ENCODE measurements around the gene GDPD5.

The GDPD5 gene

GRCh38 chr11:75510004-75510722 is 15.6 kb downstream of the GDPD5 start:
- no peak for DNase-seq (ENCODE audit: low read depth)

GRCh38 chr11:75509020-75509720 is 16.6 kb downstream of the GDPD5 start:
- DNase-seq (ENCODE audit: low read depth): no peak

GRCh38 chr11:75508051-75508561 is 17.6 kb downstream of the GDPD5 start:
- DNase-seq (ENCODE audit: low read depth): no peak

- no peak for DNase-seq (ENCODE audit: low read depth)
Observed at GRCh38 chr11:75507571-75507970, 18.2 kb downstream of the GDPD5 start.

- DNase-seq (ENCODE audit: low read depth): no peak
Observed at GRCh38 chr11:75506827-75507226, 18.9 kb downstream of the GDPD5 start.

GRCh38 chr11:75505916-75506692 is 19.6 kb downstream of the GDPD5 start:
- no peak for DNase-seq (ENCODE audit: low read depth)

GRCh38 chr11:75504501-75504900 is 21.2 kb downstream of the GDPD5 start:
- no peak for DNase-seq (ENCODE audit: low read depth)

- DNase-seq (ENCODE audit: low read depth): no peak
Observed at GRCh38 chr11:75503531-75504099, 22.1 kb downstream of the GDPD5 start.

- no peak for DNase-seq (ENCODE audit: low read depth)
Observed at GRCh38 chr11:75502138-75502537, 23.6 kb downstream of the GDPD5 start.

GRCh38 chr11:75500742-75501141 is 25.0 kb downstream of the GDPD5 start:
- no peak for DNase-seq (ENCODE audit: low read depth)

GRCh38 chr11:75499423-75500190 is 26.1 kb downstream of the GDPD5 start:
- DNase-seq (ENCODE audit: low read depth): no peak

- no peak for DNase-seq (ENCODE audit: low read depth)
Observed at GRCh38 chr11:75498556-75499255, 27.0 kb downstream of the GDPD5 start.

GRCh38 chr11:75497788-75498409 is 27.8 kb downstream of the GDPD5 start:
- no peak for DNase-seq (ENCODE audit: low read depth)

- DNase-seq (ENCODE audit: low read depth): no peak
Observed at GRCh38 chr11:75496305-75496752, 29.4 kb downstream of the GDPD5 start.

GRCh38 chr11:75495749-75496304 is 29.9 kb downstream of the GDPD5 start:
- no peak for DNase-seq (ENCODE audit: low read depth)

- DNase-seq (ENCODE audit: low read depth): no peak
Observed at GRCh38 chr11:75493626-75494025, 32.1 kb downstream of the GDPD5 start.

- peak; percentile 3 for DNase-seq (ENCODE audit: low read depth)
Observed at GRCh38 chr11:75492181-75492820, 33.4 kb downstream of the GDPD5 start.

GRCh38 chr11:75491465-75491864 is 34.3 kb downstream of the GDPD5 start:
- no peak for DNase-seq (ENCODE audit: low read depth)
